Endothelial cell (in vitro differentiated cells): ENCODE results near the gene RBM18. TPM values are rescaled to one million over a fixed set of nuclear protein-coding genes. Genes with fewer than 3 reads are reported as not detected.
A peak's percentile ranks its signal among the peaks of the same experiment; 100 is the strongest.

ENCODE experiments used
- DNase-seq: peaks from one replicate; pipeline ENCODE4 v3.0.0; 2021; ENCODE audit warnings: low spot score
- H3K27ac Mint-ChIP-seq: one replicate; pipeline ENCODE4 v1.8.0; 2021; ENCODE audit warnings: mixed read lengths, inconsistent platforms; ENCODE audit not compliant: unreplicated experiment
- H3K27me3 Mint-ChIP-seq: one replicate; pipeline ENCODE4 v1.8.0; 2021; ENCODE audit warnings: mild to moderate bottlenecking, moderate library complexity, mixed read lengths, inconsistent platforms; ENCODE audit not compliant: unreplicated experiment
- H3K36me3 Mint-ChIP-seq: one replicate; pipeline ENCODE4 v1.8.0; 2021; ENCODE audit warnings: mild to moderate bottlenecking, low read depth, mixed read lengths, inconsistent platforms; ENCODE audit not compliant: unreplicated experiment
- H3K4me1 Mint-ChIP-seq: one replicate; pipeline ENCODE4 v1.8.0; 2021; ENCODE audit warnings: mild to moderate bottlenecking, mixed read lengths, inconsistent platforms; ENCODE audit not compliant: unreplicated experiment
- H3K4me3 Mint-ChIP-seq: one replicate; pipeline ENCODE4 v1.8.0; 2021; ENCODE audit warnings: mild to moderate bottlenecking, mixed read lengths, inconsistent platforms; ENCODE audit not compliant: unreplicated experiment
- H3K9me3 Mint-ChIP-seq: one replicate; pipeline ENCODE4 v1.8.0; 2021; ENCODE audit warnings: mixed read lengths, inconsistent platforms; ENCODE audit not compliant: unreplicated experiment
- CTCF ChIP-seq: fragments of 200-600 bp; sonication (generic); IDR thresholded peaks from one replicate; pipeline ENCODE4 v1.5.0; 2021; ENCODE audit warnings: antibody characterized with exemption; ENCODE audit not compliant: unreplicated experiment
- total RNA-seq: library from RNA; stranded (reverse); fragmentation: NEBNext Ultra II Directional; extraction: Animal tissue kit (Norgen Biotek cat#: 25700); gene quantifications from one replicate; pipeline ENCODE4 v1.2.1, GENCODE V29; 2021; ENCODE audit not compliant: unreplicated experiment

The RBM18 gene
- total RNA-seq, 1 donor from 2014 or later: 22.2 TPM

GRCh38 chr9:122218071-122218934 lies 46.3 kb downstream of the RBM18 start:
- peaks cover 55% of the 10 kb centered on the region for H3K4me1 Mint-ChIP-seq
- peaks cover 20% of the 10 kb centered on the region for H3K36me3 Mint-ChIP-seq
- H3K27ac Mint-ChIP-seq: peak overlapping the region; percentile 0
- H3K9me3 Mint-ChIP-seq: no peaks in the 10 kb centered on the region
- DNase-seq: no peak
- no peak for TF ChIP-seq CTCF
- H3K27me3 Mint-ChIP-seq: peaks cover 34% of the 10 kb centered on the region
- H3K4me3 Mint-ChIP-seq: peak overlapping the region; percentile 29

- Mint-ChIP-seq H3K27ac (no peak overlapping the region), H3K9me3 (no peaks in the 10 kb centered on the region), H3K36me3 (peaks cover 24% of the 10 kb centered on the region), H3K4me3 (no peak overlapping the region), H3K27me3 (peaks cover 37% of the 10 kb centered on the region), H3K4me1 (peaks cover 49% of the 10 kb centered on the region)
- TF ChIP-seq CTCF: no peak
- DNase-seq: no peak
Measured at GRCh38 chr9:122217640-122218039, 47.0 kb downstream of the RBM18 start.

DNA sequence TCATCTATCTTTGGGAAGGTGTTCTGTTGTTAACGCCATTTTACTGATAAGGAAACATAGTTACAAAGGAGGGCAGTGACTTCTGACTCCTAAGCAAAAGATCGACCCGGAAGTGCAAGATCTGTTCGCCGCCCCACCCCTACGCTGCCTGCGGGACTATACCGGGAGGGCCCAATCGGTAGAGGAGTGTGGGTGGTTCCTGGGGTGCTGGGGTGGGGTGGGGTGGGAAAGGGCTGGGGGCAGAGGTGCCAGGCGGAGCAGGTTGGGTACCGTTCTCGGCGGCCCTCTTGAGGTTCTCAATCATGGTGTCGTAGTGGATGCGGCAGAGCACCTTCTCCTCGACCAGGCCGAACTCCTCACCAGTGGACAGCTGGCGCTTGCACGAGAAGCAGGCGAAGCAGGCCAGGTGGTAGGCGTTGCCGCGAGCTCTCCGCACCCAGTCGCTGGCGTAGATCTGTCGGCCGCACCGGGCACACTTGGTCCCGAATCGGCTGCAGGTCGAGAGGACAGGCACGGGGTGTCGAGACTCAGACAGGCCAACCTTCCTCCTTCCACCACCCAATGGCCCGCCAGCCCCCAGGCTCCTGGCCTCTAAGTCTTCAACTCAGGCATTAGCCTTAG lies 47.7 kb downstream of the RBM18 start:
- Mint-ChIP-seq H3K36me3 (peaks cover 24% of the 10 kb centered on the region), H3K27ac (no peak overlapping the region), H3K9me3 (no peaks in the 10 kb centered on the region), H3K4me3 (peak overlapping the region; percentile 65), H3K27me3 (peaks cover 36% of the 10 kb centered on the region), H3K4me1 (peaks cover 43% of the 10 kb centered on the region)
- no peak for DNase-seq
- TF ChIP-seq CTCF: no peak

DNA sequence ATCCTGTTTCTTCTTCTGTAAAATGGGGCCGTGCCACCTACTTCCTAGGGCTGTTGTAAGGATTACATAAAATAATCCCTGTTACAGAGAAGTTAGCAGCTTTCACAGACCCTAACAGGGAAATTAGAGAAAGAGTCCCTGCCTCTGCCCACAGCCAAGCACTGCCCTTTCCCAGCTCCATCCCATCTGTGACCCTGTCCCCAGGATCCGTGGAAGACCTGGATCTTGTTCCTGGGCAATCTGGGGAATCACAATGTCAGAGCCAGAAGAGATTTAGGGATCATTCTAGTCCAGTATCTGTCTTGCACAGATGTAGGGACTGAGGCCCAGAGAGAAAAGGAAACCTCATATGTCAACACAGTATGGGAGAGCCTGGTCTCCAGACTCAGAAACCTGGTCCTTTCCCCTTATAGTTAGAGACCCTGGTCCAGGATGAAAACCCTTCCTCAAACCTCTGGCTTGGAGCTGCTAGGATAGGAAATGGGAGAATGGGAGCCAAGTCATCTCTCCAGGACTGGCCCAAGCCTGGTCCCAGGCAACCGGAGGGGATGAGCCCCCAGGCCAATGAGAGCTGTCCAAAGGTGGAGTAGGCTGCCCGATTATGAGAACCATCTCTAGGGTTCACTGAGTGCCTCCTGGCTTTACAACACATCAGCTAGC lies 48.4 kb downstream of the RBM18 start:
- Mint-ChIP-seq H3K27me3 (peaks cover 32% of the 10 kb centered on the region), H3K27ac (no peak overlapping the region), H3K9me3 (no peaks in the 10 kb centered on the region), H3K4me3 (no peak overlapping the region), H3K4me1 (peaks cover 38% of the 10 kb centered on the region), H3K36me3 (peaks cover 24% of the 10 kb centered on the region)
- no peak for TF ChIP-seq CTCF
- DNase-seq: no peak

GRCh38 chr9:122215663-122216062 lies 49.0 kb downstream of the RBM18 start:
- no peak overlapping the region for H3K27ac Mint-ChIP-seq
- H3K4me1 Mint-ChIP-seq: peaks cover 35% of the 10 kb centered on the region
- TF ChIP-seq CTCF: no peak
- H3K36me3 Mint-ChIP-seq: peaks cover 24% of the 10 kb centered on the region
- DNase-seq: no peak
- no peaks in the 10 kb centered on the region for H3K9me3 Mint-ChIP-seq
- H3K4me3 Mint-ChIP-seq: no peak overlapping the region
- peaks cover 30% of the 10 kb centered on the region for H3K27me3 Mint-ChIP-seq
